ENCODE data around the gene FETUB. TPM values are rescaled to one million over a fixed set of nuclear protein-coding genes. Genes with fewer than 3 reads are reported as not detected.

FETUB gene
- total and polyA plus RNA-seq, 12 donors: 0.21 to 0.42 (median 0.30) TPM; not detected in 8

DNA sequence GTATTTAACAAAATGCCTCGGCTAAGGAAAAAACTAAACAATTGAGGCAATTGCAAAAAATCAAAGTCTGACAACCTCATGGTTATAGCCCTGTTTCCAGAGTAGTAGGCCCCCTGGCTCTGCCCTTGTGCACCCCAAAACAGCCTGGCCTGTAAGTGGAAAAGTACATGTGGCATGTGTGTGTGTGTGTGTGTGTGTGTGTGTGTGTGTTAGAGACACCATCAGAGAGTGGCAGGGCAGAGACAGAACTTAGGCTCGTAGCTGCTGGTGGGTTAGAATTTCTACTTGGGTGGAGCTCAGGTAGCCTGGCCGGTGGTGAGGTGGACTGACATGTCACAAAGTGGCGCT, 41.4 kb upstream of the FETUB start:
- TF ChIP-seq, protein P1, sequence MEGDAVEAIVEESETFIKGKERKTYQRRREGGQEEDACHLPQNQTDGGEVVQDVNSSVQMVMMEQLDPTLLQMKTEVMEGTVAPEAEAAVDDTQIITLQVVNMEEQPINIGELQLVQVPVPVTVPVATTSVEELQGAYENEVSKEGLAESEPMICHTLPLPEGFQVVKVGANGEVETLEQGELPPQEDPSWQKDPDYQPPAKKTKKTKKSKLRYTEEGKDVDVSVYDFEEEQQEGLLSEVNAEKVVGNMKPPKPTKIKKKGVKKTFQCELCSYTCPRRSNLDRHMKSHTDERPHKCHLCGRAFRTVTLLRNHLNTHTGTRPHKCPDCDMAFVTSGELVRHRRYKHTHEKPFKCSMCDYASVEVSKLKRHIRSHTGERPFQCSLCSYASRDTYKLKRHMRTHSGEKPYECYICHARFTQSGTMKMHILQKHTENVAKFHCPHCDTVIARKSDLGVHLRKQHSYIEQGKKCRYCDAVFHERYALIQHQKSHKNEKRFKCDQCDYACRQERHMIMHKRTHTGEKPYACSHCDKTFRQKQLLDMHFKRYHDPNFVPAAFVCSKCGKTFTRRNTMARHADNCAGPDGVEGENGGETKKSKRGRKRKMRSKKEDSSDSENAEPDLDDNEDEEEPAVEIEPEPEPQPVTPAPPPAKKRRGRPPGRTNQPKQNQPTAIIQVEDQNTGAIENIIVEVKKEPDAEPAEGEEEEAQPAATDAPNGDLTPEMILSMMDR (IDR thresholded peaks at IDR 0.05): no peak
- ATAC-seq (peak in 6 of 8 donors; percentile 11 to 43 (median 21)), DNase-seq (no peak)
- 60 to 70% methylated on average over 4 of the region's 4 CpGs for WGBS, 2 donors
- no peak overlapping the region for H3K4me3 ChIP-seq
- H3K27me3 ChIP-seq: no peaks in the 10 kb centered on the region
- intact Hi-C loops (cut with DNase I): no loop called here
- no peaks in the 10 kb centered on the region for H3K9me3 ChIP-seq
- peak overlapping the region in 5 of 10 donors; percentile 49 to 75 (median 58) for H3K27ac ChIP-seq
- no peaks in the 10 kb centered on the region for H3K36me3 ChIP-seq
- peaks cover 0 to 18% (median 0%) of the 10 kb centered on the region in 9 donors for H3K4me1 ChIP-seq

DNA sequence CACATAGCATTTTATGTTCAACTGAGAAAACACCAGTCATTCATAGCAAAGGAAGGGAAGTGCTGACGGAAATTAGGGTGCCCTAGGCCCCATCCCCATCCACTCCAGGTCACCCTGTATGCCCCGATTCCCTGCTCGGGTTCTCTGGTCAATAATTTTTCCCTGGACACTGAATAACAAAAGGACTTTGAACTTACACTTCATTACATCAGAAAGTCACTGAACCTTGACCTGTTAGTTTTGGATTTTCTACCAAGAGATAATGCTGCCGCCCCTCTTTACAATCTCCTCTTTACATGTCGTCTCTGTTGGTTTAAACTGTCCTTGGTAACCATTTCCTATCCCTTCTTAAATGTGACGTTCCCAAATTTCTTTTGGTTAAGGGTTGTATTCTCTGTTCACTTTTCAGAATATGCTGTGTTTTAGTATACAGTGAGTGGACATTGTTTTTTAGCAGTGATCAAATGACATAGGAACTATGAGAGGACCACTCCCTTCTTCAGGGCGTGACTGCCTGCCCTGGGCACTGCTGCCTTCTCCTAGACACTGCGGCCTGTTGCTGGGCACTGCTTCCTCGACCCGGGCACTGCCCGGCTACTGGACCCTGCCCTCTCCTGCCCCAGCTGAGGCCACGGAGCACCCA, 40.9 kb upstream of the FETUB start:
- peak in 3 of 8 donors; percentile 5 to 44 (median 30) for ATAC-seq
- peak overlapping the region in 5 of 10 donors; percentile 49 to 75 (median 58) for H3K27ac ChIP-seq
- no peak for DNase-seq
- 69 to 72% methylated on average over 12 of the region's 12 CpGs for WGBS, 2 donors
- H3K4me1 ChIP-seq: peaks cover 0 to 18% (median 0%) of the 10 kb centered on the region in 9 donors
- H3K9me3 ChIP-seq: no peaks in the 10 kb centered on the region
- H3K27me3 ChIP-seq: no peaks in the 10 kb centered on the region
- TF ChIP-seq, protein P1 (IDR thresholded peaks at IDR 0.05): no peak
- no peak overlapping the region for H3K4me3 ChIP-seq
- no peaks in the 10 kb centered on the region for H3K36me3 ChIP-seq
- intact Hi-C loops (cut with DNase I): no loop called here

DNA sequence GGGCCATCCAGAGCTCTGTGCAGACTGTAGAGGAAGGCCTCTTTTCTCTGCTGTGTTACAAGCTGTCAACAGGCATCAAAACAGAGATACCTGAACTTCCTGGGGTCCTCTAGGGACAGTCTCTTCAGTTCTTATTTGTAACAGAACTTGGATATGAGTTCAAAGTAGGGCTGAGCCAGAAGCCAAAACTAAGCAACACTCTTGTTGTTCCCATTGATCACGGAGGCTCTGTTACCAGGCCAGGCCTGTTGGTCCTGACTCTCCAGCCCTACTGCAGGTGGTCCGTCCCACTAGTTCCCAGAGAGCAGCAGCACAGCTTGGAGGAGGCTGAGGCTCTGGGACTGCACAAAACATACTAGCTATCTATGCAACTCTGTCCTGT, 40.4 kb upstream of the FETUB start:
- Histone ChIP-seq H3K9me3 (no peaks in the 10 kb centered on the region), H3K27ac (peak overlapping the region in 3 of 10 donors; percentile 49 to 75 (median 58)), H3K27me3 (no peaks in the 10 kb centered on the region), H3K36me3 (no peaks in the 10 kb centered on the region), H3K4me1 (peaks cover 0 to 13% (median 0%) of the 10 kb centered on the region in 9 donors), H3K4me3 (no peak overlapping the region)
- ATAC-seq (no peak), DNase-seq (no peak)
- intact Hi-C loops (cut with DNase I): no loop called here
- WGBS, 2 donors: 71 to 78% methylated on average over 2 of the region's 2 CpGs
- TF ChIP-seq, protein P1 (IDR thresholded peaks at IDR 0.05): no peak

GRCh38 chr3:186600896-186601295, 39.3 kb upstream of the FETUB start:
- H3K9me3 ChIP-seq: no peaks in the 10 kb centered on the region
- no peaks in the 10 kb centered on the region for H3K36me3 ChIP-seq
- intact Hi-C loops (cut with DNase I): no loop called here
- H3K4me1 ChIP-seq: peaks cover 0 to 12% (median 0%) of the 10 kb centered on the region in 9 donors
- H3K27me3 ChIP-seq: no peaks in the 10 kb centered on the region
- ATAC-seq (no peak), DNase-seq (no peak)
- H3K27ac ChIP-seq: no peak overlapping the region
- TF ChIP-seq, protein P1 (IDR thresholded peaks at IDR 0.05): no peak
- no peak overlapping the region for H3K4me3 ChIP-seq
- WGBS, 2 donors: 74 to 75% methylated on average over 3 of the region's 3 CpGs

Data from heart right ventricle (tissue), 16 donors.